Osteoblast (primary cell): ENCODE measurements around the gene TCN1. TPM values are rescaled to one million over a fixed set of nuclear protein-coding genes. Genes with fewer than 3 reads are reported as not detected.
A peak's percentile ranks its signal among the peaks of the same experiment; 100 is the strongest.
"Not testable (repeated sequence)": the region's sequence is repeated elsewhere in the genome, so short reads cannot be mapped to it uniquely, and the experiment has no call there.

ENCODE experiments used
- DNase-seq: peaks from one replicate; pipeline ENCODE4 v3.0.0; 2011; ENCODE audit warnings: low spot score, mixed read lengths; ENCODE audit not compliant: insufficient read length; ENCODE audit errors: missing footprints
- H2AFZ ChIP-seq: 2 replicates; pipeline ENCODE4 v1.6.0; 2011; ENCODE audit warnings: mild to moderate bottlenecking, low read length
- H3K27ac ChIP-seq: 2 replicates; pipeline ENCODE4 v1.5.1; 2011; ENCODE audit warnings: mild to moderate bottlenecking, low read depth, low read length, moderate library complexity
- H3K27me3 ChIP-seq: 2 replicates; pipeline ENCODE4 v1.6.0; 2012; ENCODE audit warnings: mild to moderate bottlenecking, control low read depth, inconsistent platforms, low read length, moderate library complexity; ENCODE audit not compliant: insufficient read depth
- H3K36me3 ChIP-seq: 2 replicates; pipeline ENCODE4 v1.5.1; 2011; ENCODE audit warnings: mild to moderate bottlenecking, low read length, control low read depth, moderate library complexity; ENCODE audit not compliant: insufficient read depth
- H3K4me1 ChIP-seq: 2 replicates; pipeline ENCODE4 v1.5.1; 2011; ENCODE audit warnings: mild to moderate bottlenecking, low read length, control low read depth, moderate library complexity; ENCODE audit not compliant: insufficient read depth
- H3K4me2 ChIP-seq: 2 replicates; pipeline ENCODE4 v1.6.0; 2011; ENCODE audit warnings: mild to moderate bottlenecking, low read length; ENCODE audit not compliant: insufficient read depth
- H3K4me3 ChIP-seq: fragments of 200-600 bp; sonication (generic); 3 replicates; pipeline ENCODE4 v1.5.1; 2012; ENCODE audit warnings: mild to moderate bottlenecking, low read length, inconsistent platforms; ENCODE audit not compliant: insufficient read depth
- H3K79me2 ChIP-seq: 2 replicates; pipeline ENCODE4 v1.6.0; 2012; ENCODE audit warnings: mild to moderate bottlenecking, low read length, control low read depth, inconsistent platforms; ENCODE audit not compliant: insufficient read depth
- H3K9me3 ChIP-seq: 2 replicates; pipeline ENCODE4 v1.5.1; 2011; ENCODE audit warnings: low read depth, low read length, control low read depth
- H4K20me1 ChIP-seq: 2 replicates; pipeline ENCODE4 v1.6.0; 2012; ENCODE audit warnings: mild to moderate bottlenecking, low read length, control low read depth; ENCODE audit not compliant: insufficient read depth
- CTCF ChIP-seq: IDR thresholded peaks from 2 replicates; pipeline ENCODE4 v1.5.1; 2011; ENCODE audit warnings: mild to moderate bottlenecking, low read depth, low read length, moderate library complexity; ENCODE audit errors: extremely low read depth
- total RNA-seq: library from RNA; depleted of rRNA; stranded (reverse); fragments of >200 nt; gene quantifications from 2 replicates; pipeline ENCODE4 v1.2.3, GENCODE V29; 2012

The TCN1 gene
- total RNA-seq, 1 donor, result not detected

GRCh38 chr11:59849129-59849528 lies 17.2 kb downstream of the TCN1 start:
- no peaks in the 10 kb centered on the region for H3K4me1 ChIP-seq
- no peak overlapping the region for H3K4me2 ChIP-seq
- TF ChIP-seq CTCF, result no peak
- no peak overlapping the region for H3K4me3 ChIP-seq
- H3K36me3 ChIP-seq, result no peaks in the 10 kb centered on the region
- H2AFZ ChIP-seq, result no peak overlapping the region
- H3K9me3 ChIP-seq, result no peaks in the 10 kb centered on the region
- no peaks in the 10 kb centered on the region for H3K27me3 ChIP-seq
- no peaks in the 10 kb centered on the region for H4K20me1 ChIP-seq
- no peaks in the 10 kb centered on the region for H3K79me2 ChIP-seq
- peak; percentile 14 for DNase-seq
- no peak overlapping the region for H3K27ac ChIP-seq

DNA sequence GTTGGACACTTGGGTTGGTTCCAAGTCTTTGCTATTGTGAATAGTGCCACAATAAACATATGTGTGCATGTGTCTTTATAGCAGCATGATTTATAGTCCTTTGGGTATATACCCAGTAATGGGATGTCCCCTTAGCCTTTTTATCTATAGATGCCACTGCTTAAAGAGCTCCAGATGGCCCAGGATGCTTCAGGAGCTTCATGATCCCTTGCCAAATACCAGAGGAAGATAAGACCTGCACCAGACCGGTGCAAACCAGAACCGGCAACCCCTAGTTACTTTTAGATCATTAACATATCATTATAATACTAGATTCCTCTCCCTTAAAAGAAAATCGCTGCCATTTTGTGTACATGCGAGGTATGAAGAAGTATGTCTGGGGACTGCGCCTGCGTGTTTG lies 17.8 kb downstream of the TCN1 start:
- not testable (repeated sequence) for H3K79me2 ChIP-seq, H3K27me3 ChIP-seq

GRCh38 chr11:59847626-59848025 lies 18.7 kb downstream of the TCN1 start:
- no peak for DNase-seq
- Histone ChIP-seq H4K20me1 (no peaks in the 10 kb centered on the region), H3K79me2 (no peaks in the 10 kb centered on the region), H3K27me3 (no peaks in the 10 kb centered on the region), H3K9me3 (no peaks in the 10 kb centered on the region), H3K27ac (no peak overlapping the region), H3K36me3 (no peaks in the 10 kb centered on the region), H3K4me1 (no peaks in the 10 kb centered on the region), H3K4me3 (no peak overlapping the region), H2AFZ (no peak overlapping the region), H3K4me2 (no peak overlapping the region)
- no peak for TF ChIP-seq CTCF

More for the DNA sequence above, 17.8 kb downstream of the TCN1 start:
- H4K20me1 ChIP-seq, DNase-seq, H3K4me1 ChIP-seq, H3K9me3 ChIP-seq, H3K4me3 ChIP-seq, H3K27ac ChIP-seq, H2AFZ ChIP-seq, H3K4me2 ChIP-seq, H3K36me3 ChIP-seq: not testable (repeated sequence)

DNA sequence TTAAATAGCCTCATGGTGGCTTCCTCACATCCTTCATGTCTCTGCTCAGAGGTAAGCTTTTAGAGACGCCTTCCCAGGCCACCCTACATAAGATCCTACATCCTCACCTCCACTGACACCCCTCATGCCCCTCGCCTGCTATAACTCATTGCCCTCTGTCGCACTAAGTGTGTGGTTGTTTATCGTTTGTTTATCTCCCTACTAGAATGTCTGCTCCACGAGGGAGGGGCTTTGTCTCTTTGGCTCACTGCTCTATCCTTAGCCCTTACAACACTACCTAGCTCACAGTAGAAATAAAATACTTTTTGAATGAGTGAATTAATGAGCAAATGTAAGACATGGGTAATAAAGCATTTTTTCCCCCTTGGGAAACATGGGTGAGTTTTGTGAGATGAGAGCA lies 19.7 kb downstream of the TCN1 start:
- TF ChIP-seq CTCF, result no peak

More for the DNA sequence above, 19.7 kb downstream of the TCN1 start:
- Histone ChIP-seq H2AFZ (no peak overlapping the region), H3K4me3 (no peak overlapping the region), H4K20me1 (no peaks in the 10 kb centered on the region), H3K4me1 (no peaks in the 10 kb centered on the region), H3K4me2 (no peak overlapping the region), H3K27ac (no peak overlapping the region), H3K79me2 (no peaks in the 10 kb centered on the region), H3K36me3 (no peaks in the 10 kb centered on the region), H3K27me3 (no peaks in the 10 kb centered on the region), H3K9me3 (no peaks in the 10 kb centered on the region)
- no peak for DNase-seq
